SKM-1 treated with dmso at 0.1 percent for 144 hours (cell line): ENCODE measurements around the gene CCDC167.
"Not testable (repeated sequence)": the region's sequence is repeated elsewhere in the genome, so short reads cannot be mapped to it uniquely, and the experiment has no call there.

Source experiments
- DNase-seq: peaks from one replicate; lab custom pipeline; 2025; ENCODE audit not compliant: unreplicated experiment; lab: John Stamatoyannopoulos, UW

CCDC167 gene

DNA sequence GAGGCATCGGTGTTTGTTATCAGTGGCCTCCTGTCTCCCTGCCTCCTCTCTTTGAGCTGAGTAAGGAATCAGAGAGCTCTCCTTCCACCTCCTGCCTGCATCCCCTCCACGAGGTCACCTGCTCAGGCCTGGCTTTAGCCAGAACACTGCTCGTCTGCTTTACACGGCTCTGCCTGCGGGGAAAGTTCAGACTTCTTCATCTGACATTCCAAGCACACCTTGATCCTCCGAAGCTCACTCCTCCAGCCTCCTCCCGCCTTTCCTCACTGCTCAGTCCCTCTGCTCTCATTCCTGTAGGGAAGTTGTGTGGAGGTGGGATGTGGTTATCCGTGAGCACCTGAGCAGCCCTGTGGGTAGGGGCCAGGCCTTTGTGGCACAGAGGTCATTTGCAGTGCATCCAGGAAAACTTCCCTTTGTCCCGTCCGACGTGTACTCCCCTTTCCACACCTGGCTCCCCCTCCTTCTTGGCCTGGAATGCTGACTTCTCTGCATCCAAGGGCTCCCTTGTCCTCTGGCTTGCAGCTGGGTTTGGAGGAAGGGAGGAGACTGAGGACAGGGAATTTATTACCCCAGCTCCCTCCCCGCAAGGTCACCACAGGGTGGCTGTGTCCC lies 12.8 kb upstream of the CCDC167 start:
- DNase-seq = no peak

DNA sequence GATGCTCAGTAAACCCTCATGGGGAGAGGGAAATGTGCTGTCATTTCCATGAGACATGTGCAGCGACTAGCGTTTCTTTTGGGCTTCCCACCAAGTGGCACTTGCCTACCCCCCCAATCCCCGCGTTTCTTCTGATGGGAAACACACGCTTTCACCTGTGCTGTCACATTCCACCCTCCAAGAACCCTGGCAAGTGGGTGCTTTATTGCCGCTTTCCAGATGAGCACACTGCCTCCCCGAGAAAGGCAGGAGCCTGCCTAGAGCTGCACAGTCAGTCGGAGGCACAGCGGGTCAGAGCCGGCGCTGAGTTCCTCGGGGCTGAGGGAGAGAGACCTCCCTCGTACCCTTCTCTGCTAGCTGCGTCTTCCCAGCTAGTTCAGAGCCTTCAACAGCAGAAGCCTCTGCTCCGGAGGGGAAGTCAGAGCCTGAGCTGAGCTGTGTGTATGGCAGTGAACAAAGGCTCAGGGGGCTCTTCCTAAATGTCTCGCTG lies 12.3 kb upstream of the CCDC167 start:
- no peak for DNase-seq

DNA sequence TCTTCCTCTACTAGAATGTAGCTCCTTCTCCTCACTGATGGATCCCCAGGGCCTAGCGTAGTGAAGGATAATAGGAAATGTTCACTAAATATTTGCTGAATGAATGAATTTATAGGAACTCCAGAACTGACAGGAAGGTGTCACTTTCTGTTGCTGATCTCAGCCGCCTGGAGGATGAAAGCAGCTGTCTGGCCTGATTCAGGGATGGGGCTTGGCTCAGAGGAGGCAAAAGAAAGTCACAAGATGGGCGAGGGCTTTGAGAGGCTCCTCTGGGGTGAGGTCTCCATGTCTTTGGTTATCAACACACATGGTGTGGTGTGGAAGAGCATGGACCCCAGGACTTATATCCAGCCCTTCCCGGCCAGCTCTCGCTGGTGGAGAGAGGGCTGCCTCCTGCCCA lies 11.5 kb upstream of the CCDC167 start:
- DNase-seq = no peak

DNA sequence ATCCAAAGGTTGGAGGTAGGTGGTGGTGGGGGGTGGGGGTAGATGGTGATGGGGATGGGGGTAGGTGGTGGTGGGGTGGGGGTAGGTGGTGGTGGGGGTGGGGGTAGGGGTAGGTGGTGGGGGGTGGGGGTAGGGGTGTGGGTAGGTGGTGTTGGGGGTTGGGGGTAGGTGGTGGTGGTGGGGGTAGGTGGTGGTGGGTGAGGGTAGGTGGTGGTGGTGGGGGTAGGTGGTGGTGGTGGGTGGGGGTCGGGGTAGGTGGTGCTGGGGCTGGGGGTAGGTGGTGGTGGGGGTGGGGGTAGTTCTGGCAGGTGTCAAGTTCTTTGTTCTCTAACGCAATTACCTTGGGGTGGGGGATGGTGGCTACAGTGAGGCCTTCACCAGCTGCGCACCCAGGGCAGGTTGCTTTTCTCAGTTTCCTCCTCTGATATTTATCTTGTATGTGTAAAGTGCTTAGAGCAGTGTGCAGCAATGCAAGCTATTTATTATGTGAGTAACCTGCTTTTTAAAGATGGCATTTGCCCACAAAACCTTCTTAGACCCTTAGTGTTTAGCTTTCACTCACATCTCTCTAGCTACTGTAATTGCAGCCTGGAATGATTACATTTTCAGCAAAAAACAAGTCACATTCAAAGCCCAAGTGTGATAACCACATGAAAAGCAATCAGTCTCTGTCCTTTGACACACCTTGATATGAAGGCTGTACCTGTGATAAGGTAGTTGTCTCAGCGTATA lies 8.2 kb upstream of the CCDC167 start:
- no peak for DNase-seq

DNA sequence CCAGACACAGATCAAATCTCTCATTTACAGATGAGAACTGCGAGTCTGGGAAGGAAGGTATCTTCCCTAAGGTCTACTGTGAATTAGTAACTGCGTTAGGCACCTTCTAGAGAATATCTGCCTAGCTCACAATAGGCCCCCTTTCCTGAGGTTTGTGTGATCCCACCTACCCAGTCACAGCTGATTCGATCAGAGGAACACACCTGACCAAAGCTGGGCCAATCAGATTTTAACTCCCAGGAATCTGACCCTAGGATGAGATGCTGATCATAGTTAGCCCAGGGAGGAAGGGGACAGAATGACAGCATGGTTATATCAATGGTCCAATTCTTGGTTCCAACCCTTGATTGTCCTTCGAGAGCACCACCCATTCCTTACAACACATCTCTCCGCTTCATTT lies 7.4 kb upstream of the CCDC167 start:
- no peak for DNase-seq

DNA sequence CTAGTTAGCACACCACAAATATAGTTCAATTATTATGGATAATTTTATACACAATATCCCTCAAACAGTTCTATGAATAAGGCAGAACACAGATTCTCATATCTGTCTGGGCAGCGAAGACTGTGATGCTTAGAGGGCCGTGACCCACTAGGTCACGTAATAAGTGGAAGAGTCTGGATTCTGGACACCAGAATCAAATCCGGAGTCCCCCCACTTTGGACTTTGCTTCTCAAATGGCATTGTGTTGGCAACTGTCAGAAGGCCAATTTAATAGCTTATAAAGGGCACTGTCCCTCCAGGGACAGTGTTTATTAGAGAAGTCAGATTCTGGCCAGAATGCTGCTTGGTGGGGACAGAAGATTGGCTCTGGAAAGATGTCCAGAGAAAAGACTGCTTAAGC lies 6.8 kb upstream of the CCDC167 start:
- no peak for DNase-seq

DNA sequence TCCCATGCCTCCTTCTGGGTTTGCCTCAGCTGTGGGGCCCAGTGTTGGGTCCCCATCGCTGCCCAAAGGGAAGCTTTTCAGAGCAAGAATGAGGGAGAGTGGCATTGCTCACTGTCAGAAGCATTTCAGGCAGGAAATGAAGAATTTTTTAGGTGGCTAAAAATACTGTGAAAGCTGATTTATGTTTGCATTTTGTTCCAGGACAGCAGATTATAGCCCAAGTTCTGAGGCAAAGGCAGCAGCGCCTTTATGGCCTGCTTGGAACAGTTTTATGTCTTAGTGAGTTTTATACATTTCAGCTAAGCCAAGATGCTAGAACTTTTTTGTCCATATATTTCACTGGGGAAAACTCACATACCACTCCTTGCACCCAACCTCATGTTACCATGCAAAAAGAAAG lies 4.3 kb upstream of the CCDC167 start:
- DNase-seq = no peak

DNA sequence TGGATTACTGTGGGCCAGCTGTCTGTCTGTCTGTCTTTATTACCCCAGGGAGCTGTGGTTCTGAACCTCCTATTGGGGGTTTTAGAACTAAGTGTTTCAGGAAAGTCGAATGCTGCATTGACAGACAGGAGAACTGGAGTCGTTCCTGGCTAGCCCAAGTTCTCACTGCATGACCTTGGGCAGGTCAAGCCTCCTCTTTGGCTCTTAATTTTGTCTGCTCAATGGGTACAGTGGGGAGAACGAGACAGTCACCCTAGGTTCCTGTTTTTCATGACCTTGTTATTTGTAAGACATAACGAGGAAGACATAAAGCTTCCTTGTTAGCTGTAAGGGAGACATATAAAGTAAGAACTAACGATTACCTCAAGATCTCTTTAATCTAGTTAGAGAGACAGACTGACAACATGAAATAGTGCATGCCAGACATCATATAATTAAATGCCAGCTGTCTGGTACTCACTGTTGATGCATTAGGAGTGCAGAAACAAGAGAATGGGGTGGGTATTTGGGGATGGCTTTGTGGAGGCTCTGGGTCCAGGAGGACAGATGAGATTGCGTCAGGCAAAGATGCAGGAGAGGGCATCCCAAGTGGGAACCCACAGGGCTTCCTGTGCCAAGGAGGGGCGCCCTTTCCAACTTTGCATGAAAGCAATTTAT lies 3.7 kb upstream of the CCDC167 start:
- no peak for DNase-seq

DNA sequence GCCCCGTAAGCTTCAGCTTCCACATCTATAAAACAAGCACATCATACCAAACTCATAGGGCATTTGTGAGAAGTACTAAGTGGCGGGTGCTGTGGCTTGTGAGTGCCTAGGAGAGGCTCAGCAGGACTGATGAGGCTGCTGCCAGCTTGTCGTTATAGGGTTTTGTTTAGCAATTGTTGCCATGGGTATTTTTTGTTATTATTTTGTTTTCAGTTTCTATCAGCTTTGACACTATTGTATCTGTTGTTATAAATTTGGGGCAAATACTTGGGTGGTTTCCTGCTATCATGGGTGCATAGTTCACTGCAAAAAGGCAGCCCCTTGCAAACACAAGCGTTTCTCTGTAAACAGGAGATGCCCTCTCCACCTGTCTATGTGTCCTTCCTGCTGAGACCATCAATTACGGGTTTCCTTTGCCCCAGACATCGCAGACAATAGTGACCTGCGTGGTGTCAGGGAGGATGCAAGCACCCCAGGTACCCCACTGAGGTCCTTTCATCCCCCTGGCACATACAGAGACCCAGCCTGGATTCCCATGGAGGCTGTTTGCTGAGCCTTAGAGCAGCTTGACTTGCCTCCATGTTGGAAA lies 3.1 kb upstream of the CCDC167 start:
- no peak for DNase-seq

DNA sequence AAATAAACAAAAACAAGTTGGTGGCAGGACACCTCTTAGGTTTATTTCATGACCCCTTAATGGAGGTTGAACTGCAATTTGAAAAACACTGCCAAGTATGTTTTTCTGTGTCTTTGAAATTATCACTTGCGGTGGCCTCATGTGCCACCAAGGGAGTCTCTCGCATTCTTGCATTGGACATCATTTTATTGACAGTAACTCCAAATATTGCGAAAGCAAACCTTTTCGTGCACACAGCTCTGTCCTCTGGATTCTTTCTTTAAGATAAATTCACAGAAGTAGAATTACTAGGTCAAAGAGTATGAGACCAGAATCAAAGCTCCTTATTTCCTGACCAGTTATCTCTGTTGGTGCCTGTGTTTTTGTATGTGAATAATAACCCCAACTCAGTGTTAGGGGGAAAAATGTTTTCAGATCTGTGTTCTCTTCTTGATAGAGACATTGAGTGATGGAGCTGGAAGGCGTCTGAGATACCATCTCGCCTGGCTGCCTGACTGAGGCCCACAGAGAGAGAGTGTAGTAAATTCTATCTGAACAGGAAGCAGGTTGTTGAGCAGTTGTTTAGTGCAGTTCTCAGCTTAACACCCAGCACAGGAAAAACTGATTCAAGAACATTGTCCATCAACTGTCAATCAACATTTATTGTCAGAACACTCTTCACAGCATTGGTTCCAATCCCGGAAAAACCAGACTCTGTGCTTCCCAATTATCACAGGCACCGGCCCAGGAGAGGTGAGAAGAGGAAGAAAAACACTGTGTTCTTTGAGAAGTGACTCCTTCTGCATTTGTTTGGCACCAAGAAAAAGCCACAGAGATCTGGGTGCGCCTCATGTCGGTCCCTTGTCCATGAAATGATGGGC lies 2.2 kb upstream of the CCDC167 start:
- no peak for DNase-seq

DNA sequence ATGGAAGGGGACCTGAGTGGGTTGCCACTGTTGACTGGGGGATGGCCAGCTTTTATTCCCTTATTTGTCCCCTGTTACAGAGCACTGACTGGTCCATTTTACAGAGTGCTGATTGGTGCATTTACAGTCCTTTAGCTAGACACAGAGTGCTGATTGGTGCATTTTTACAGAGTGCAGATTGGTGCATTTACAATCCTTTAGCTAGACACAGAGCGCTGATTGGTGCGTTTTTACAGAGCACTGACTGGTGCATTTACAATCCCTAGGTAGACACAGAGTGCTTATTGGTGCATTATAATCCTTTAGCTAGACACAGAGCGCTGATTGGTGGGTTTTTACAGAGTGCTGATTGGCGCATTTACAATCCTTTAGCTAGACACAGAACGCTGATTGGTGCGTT lies 1.2 kb upstream of the CCDC167 start:
- not testable (repeated sequence) for DNase-seq

DNA sequence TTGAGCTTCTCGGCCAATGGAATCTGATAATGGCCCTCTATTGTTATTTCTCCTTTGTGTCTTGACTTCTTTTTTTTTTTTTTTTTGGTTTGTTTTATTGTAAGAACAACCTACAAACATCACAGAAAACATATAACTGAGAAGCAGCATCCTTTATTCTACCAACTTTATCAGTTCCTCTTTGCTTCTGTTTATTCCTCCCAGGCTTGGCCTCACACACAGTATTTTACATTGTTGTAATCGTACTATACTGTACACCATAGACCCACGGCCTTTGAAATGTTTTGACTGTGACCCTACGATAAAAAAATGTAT lies 558 bp upstream of the CCDC167 start:
- no peak for DNase-seq

DNA sequence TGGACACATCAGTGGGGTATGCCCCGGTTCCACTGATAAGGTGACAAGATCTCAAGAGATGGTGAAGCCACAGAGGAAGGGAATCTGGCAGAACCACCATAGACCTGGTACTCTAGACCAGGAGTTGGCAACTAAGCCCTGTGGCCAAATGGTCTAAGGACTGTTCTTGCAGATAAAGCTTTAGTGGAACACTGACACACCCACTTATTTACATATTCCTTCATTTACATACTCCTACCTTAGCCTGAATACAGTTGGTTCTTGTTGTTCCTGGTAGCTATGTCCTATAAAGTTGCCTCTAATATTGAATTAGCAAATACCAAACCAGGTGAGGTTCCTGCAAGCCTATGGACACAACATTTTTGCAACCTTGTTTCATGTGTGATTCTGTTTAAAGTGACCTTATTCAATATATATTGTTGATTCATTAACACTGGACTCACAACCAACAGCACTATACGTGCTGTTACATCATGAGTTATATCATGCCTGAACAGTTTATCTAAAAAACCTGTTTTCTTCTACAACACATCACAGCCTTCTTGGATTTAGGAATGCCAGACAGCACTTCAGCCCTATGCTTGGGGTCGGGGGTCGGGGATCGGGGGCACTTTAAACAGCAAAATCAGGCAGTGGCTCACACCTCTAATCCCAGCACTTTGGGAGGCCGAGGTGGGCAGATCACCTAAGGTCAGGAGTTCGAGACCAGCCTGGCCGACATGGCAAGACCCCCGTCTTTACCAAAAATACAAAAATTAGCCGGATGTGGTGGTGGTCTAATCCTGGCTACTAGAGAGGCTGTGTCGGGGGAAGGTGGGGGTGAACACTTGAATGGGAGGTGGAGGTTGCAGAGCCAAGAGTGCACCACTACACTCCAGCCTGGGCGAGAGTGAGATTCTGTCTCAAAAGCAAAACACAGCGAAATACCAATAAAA lies 2.5 kb downstream of the CCDC167 start:
- no peak for DNase-seq

DNA sequence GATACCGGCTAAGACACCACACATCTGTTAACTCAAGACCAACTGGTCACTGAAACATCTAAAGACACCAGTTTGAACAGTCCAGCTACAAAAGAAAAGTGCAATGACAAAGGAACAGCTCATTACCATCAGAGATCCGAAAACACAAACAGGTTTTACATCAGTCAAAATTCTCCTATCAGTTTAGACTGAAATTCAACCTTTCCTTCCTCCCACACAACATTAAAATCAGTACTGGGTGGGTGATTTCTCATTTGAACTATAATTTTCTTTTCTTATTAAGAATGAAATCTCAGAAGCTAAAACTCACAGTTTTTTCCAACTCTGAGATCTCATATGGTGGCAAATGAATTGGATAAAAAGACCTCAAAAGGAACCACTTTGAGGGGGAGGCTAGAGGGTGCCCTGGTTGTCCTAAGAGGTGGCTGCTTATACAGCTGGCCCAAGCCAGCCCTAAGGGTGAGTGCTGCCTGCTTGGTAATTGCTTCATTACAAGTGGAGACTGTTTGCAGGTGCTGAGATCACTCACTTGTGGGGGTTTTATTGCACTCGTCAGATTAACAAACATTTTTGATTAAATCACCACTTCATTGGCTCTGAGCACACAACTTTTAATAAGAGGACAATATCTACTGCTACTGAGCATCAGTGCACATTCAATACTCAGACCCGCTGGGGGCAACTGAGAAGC lies 4.3 kb downstream of the CCDC167 start:
- no peak for DNase-seq

DNA sequence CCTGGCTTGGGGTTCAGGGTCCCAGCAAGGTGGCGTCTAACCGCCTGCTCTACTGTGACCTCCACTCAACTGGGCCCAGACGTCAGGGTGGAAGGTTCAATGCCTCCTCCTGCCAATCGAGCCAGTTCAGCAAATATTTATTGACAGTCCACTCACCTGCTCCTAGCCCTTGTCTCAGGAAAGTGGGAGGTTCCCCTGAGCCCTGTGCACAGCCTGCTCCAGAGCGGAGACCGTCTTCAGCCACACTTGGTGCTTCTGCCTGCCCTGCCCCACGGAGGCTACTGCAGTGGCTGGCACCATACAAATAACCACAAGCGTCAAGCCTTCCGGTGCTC lies 6.1 kb downstream of the CCDC167 start:
- no peak for DNase-seq

DNA sequence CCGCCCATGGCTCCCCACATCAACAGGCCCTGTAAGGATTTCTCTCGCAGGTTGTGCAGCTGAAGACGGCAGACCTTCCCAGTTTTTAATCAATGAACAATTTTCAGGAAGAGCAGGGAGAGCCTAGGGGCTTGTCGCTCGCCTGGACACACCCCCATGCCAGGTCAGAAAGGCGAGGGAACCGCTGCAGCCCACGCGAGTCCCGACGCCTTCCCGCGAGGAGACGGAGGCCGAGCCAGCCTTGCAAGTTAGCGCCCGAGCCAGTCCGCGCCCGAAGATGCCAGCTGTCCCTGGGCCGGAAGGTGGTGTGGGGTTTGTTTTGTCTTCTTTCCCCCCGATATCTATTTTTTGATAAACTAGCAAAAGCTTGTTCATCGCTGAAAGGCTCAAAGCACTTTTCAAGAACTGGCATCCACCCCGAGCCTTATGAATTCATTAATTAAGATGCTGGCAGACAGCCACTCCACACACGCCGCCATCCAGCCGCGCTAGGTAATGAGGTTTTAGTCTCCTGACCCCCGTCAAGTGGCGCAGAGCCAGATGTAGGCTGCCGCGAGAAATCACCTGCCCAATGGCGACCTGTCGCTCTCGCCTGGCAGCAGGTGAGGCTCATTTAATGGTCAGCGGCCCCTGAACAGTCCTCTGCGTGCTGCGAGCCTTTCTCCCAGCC lies 6.6 kb downstream of the CCDC167 start:
- no peak for DNase-seq

DNA sequence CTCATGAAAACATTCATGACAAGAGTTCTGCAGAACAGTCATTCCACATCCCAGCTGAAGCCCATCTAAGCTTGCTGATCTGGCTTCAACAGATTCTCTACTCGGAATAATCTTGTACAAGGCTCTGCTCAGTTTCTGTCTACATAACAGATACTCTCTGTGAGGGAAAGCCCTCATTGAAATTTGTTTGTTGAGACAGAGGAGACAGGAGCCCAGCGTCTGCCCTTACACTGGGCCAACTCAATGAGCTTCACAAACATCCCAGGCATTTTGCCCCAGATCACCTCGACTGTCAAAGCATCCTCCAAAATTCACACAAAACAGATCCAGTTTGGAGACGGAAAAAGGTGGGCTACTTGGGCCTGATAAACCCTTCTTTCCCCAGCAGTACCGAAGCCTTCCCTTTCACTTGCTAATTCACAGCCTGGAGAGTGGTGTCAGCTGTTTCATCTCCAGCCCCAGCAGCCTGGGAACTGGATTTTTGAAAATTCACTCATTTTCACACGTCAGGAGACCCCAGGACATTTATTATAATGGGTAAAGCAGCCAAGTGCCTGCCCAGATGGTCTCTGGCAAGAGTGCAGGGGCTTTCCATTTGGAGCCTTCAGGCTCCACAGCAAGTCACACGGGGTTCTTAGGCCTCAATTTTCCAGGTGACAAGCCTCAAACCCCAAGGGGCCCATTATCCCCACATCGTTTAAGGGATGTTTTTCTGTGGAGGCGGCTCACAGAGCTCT lies 7.3 kb downstream of the CCDC167 start:
- no peak for DNase-seq

DNA sequence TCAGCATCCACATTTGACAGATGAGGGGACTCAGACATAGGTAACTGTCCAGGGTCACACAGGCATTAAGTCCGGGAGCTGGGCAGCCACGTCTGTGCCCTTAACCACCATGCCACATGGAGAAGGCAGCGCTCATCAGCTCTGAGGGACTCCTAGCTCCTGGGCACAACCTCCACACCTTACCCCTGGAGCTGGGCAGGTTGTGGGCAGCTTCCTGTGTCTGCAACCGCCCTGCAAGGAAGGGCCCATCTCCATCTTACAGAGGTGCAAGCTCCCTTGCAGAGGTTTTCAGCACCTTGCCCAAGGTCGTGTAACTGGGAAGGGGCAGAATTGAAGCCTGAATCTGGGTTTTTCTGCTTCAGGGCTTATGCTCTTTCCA lies 7.9 kb downstream of the CCDC167 start:
- DNase-seq = no peak
